Suprapubic skin (tissue), 4 donors: ENCODE measurements around the gene AQR.
"Not testable (repeated sequence)": the region's sequence is repeated elsewhere in the genome, so short reads cannot be mapped to it uniquely, and the experiment has no call there.

Experiments used
- POLR2A ChIP-seq, 2 donors: fragments of 450-650 bp; IDR thresholded peaks; one replicate each; pipeline ENCODE4 v1.6.1; 2017; ENCODE audit warnings: antibody characterized with exemption in 2 of 2, mild to moderate bottlenecking in 2 of 2, moderate library complexity in 2 of 2
- POLR2AphosphoS5 ChIP-seq, 3 donors: sonication (generic); formaldehyde crosslinking; IDR thresholded peaks; one replicate each; pipeline ENCODE4 v1.6.1; 2017; ENCODE audit warnings: antibody characterized with exemption in 3 of 3
- TF ChIP-seq, protein P1 (sequence below), 2 donors: fragments of 200-600 bp in 1 of 2; fragments of 450-650 bp in 1 of 2; sonication (generic) in 1 of 2; IDR thresholded peaks; one replicate each; pipeline ENCODE4 v1.5.1; 2016 to 2019; ENCODE audit warnings: antibody characterized with exemption in 2 of 2, mild to moderate bottlenecking in 1 of 2, moderate library complexity in 1 of 2

DNA sequence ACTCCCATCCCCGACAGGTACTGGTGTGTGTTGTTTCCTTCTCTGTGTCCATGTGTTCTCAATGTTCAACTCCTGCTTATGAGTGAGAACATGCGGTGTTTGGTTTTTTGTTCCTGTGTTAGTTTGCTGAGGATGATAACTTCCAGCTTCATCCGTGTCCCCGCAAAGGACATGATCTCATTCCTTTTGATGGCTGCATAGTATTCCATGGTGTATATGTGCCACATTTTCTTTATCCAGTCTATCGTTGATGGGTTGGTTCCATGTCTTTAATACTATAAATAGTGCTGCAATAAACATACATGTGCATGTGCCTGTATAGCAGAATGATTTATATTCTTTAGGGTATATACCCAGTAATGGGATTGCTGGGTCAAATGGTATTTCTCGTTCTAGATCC lies 41.2 kb downstream of the AQR start:
- TF ChIP-seq, protein P1, sequence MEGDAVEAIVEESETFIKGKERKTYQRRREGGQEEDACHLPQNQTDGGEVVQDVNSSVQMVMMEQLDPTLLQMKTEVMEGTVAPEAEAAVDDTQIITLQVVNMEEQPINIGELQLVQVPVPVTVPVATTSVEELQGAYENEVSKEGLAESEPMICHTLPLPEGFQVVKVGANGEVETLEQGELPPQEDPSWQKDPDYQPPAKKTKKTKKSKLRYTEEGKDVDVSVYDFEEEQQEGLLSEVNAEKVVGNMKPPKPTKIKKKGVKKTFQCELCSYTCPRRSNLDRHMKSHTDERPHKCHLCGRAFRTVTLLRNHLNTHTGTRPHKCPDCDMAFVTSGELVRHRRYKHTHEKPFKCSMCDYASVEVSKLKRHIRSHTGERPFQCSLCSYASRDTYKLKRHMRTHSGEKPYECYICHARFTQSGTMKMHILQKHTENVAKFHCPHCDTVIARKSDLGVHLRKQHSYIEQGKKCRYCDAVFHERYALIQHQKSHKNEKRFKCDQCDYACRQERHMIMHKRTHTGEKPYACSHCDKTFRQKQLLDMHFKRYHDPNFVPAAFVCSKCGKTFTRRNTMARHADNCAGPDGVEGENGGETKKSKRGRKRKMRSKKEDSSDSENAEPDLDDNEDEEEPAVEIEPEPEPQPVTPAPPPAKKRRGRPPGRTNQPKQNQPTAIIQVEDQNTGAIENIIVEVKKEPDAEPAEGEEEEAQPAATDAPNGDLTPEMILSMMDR (IDR thresholded peaks at IDR 0.05): not testable (repeated sequence)
- not testable (repeated sequence) for TF ChIP-seq POLR2A, POLR2AphosphoS5 (IDR thresholded peaks at IDR 0.05)
